ENCODE data around the gene MAMSTR.

The MAMSTR gene

DNA sequence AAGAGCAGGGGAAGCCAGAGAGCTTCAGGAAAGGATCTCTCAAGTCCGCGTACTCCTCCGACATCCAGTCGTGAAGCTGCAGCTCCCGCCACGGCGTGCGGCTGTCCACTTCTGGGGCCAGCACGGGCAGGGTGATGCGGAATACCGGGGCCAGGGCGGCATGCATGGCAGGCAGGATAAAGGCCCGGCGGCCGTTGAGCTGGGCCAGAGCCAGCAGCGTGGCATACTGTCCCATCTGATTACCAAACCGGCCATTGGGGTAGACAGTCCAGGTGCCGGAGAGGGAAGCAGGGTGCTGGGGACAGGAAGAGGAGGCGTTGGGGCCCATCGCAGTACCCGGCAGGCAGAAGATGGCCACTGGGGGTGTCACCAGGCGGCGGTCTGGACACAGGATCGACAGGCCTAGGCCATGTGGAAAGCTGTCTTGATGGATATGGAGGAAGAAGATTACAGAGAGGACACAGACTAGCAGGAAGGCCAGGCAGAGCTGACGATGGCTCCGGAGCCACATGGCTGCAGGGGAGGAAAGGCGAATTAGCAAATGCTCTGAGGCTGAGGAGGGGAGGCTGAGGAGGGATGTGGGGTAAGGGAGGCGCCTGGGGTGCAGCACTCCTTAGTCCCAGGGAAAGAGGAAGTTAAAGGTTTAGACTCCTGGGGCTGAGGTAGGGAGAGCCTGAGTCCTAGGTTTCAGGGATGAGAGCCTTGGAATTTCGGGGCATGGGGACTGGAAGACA is 31.4 kb upstream of the MAMSTR start:
- TF ChIP-seq, protein P1, sequence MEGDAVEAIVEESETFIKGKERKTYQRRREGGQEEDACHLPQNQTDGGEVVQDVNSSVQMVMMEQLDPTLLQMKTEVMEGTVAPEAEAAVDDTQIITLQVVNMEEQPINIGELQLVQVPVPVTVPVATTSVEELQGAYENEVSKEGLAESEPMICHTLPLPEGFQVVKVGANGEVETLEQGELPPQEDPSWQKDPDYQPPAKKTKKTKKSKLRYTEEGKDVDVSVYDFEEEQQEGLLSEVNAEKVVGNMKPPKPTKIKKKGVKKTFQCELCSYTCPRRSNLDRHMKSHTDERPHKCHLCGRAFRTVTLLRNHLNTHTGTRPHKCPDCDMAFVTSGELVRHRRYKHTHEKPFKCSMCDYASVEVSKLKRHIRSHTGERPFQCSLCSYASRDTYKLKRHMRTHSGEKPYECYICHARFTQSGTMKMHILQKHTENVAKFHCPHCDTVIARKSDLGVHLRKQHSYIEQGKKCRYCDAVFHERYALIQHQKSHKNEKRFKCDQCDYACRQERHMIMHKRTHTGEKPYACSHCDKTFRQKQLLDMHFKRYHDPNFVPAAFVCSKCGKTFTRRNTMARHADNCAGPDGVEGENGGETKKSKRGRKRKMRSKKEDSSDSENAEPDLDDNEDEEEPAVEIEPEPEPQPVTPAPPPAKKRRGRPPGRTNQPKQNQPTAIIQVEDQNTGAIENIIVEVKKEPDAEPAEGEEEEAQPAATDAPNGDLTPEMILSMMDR (IDR thresholded peaks at IDR 0.05; ENCODE audit: low read length, missing control alignments), result no peak
- H3K4me3 ChIP-seq (replicated peaks; ENCODE audit: low read depth, low read length), result no peak overlapping the region
- DNase-seq (ENCODE audit: low read depth), result no peak

DNA sequence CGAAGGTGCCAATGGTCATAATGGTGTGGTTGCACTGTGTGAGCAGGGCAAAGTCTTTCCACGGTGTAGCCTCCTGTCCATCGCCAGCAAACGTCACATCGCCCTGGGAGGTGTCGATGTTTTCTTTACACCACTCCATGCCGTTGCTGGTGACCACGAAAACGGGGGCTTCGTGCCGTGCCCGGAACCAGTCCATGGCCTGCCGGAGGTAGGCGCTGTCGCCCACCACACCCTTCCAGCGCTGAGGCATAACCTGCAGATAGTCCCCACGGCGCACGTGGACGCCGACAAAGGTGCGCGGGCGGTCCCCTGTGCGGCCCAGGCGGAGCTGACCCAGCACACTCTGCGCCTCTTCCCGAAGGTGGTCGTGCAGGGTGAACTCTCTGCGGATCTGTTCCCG is 30.8 kb upstream of the MAMSTR start:
- H3K4me3 ChIP-seq (replicated peaks; ENCODE audit: low read depth, low read length), result no peak overlapping the region
- DNase-seq (ENCODE audit: low read depth), result no peak
- TF ChIP-seq, protein P1 (IDR thresholded peaks at IDR 0.05; ENCODE audit: low read length, missing control alignments), result no peak

DNA sequence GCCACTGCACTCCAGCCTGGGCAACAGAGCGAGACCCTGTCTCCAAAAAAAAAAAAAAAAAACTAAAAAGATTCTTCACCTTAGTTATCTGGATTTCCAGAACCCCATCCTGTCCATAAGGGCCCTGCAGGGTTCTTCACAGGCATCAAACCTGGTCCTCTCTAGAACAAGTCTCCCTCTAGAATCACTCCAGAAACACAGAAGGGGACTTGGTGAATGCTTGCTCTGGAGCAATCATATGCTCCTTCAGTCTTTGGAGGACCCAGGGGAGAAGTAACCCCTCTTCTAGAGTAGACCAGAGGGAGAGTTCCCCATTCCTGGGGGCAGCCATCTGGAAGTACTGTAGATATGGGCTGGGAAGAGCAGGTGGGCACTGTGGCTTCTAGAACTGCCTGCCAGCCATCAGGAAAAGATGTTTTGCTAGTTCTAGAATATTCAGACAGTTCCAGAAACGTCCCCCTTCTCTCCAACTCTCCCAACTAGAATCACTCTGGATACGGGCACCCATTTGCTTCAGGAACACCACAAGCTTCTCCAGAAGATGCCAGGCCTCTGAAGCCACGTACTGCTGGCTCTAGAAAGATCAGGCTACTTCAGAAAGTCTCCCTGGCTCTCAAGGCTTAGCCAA is 30.2 kb upstream of the MAMSTR start:
- no peak for DNase-seq (ENCODE audit: low read depth)
- TF ChIP-seq, protein P1 (IDR thresholded peaks at IDR 0.05; ENCODE audit: low read length, missing control alignments), result no peak
- no peak overlapping the region for H3K4me3 ChIP-seq (replicated peaks; ENCODE audit: low read depth, low read length)

DNA sequence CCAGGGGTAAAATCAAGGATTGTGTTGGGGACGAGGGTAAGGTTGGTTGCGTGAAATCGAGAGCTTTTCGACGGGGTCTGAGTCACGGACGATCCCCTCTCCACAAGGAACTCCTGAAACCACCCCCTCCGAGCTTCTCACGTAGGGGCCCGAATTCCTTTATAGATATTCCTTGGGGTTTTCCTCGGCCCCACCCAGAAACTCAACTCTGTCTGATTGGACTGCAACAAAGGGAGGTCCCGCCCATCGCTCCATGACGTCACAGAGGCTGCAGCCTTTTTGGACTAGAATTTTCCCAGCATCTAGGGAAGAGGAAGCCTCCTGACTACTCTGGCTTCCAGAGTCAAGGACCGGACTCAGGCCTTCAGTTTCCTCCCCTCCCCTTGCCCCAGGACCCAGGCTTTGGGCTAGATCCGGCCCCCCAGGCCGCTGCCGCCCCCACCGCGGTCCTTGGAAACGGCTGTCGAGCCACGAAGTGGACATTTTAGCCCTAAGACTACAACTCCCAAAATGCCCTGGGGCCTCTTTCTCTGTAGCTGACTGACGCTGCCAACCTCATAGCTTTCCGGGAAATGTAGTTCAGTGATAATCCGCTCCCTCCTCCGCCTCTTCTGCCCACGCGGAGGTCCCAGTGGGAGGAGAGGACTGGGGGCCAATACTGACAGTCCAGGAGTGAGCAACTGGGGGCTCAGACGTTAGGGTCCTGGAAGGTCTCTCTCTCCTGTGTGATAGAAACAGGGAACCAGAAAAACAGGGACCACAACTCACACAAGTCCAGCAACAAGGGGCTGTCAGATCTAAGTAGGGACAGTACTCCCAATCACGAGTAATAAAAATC is 27.4 kb upstream of the MAMSTR start, which contains the start of gene IZUMO1:
Gene IZUMO1 (minus strand): TSS at position 172 of the 838 bp plus-strand sequence. CDS start 1,050 bp downstream, outside the sequence.
- TF ChIP-seq, protein P1 (IDR thresholded peaks at IDR 0.05; ENCODE audit: low read length, missing control alignments), result no peak
- peak within 1 kb of the TSS; percentile 52 for H3K4me3 ChIP-seq (replicated peaks; ENCODE audit: low read depth, low read length)

DNA sequence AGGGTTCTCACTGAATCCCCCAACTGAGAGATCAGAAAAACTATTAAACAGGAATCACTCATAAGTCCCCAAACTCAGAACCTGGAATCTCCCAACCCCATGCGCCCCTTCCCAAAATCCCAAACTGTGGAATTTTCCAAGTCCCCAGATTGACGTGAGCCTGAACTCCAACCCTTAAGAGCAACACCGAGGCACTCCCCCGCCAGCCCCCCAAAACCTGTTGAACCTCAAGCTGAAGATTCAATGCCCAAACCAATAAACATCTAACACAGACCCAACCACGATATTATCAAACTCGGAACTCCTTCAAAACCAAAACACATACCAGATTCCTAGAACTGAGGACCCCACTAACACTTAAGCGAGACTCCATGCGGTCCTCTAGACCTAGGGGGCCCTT is 26.6 kb upstream of the MAMSTR start:
- DNase-seq (ENCODE audit: low read depth), result no peak
- H3K4me3 ChIP-seq (replicated peaks; ENCODE audit: low read depth, low read length), result no peak overlapping the region
- TF ChIP-seq, protein P1 (IDR thresholded peaks at IDR 0.05; ENCODE audit: low read length, missing control alignments), result no peak

More for the DNA sequence above, 27.4 kb upstream of the MAMSTR start, which contains the start of gene IZUMO1:
- peak; percentile 95 for DNase-seq (ENCODE audit: low read depth)

DNA sequence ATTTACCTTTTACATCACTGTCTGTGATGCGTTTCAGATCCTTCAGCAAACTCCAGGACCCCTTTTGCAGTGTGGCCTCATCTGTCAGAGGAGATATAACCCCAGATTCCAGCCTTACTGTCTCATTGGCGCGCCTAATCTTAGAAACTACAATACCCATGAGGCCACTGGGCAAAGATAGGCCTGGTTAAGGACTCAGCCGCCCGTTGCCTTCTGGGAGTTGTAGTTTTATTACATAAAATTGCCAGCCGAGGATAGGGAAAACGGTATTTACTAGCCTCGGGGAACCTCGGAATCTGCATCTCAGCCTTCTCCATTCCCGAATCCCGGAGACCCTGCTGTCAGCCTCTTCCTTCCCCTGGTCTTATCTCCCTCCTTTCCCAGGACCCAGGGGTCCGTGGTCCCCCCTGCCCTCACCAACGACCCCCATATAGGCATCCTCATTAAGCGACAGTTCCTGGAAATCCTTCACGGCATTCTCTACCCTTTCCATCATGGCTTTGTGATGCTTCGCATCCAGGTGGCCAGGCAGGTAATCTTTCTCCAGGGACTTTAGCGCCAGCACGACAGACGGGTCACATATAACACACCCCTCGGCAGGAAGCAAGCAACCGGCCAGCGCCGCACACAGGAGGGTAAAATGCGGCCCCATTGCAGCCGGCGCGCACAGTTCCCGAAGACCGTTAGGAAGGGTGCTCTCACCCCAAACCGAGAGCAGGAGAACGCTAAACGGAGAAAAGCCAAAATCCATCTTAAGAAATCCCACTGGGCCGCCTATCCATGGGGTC is 25.9 kb upstream of the MAMSTR start:
- H3K4me3 ChIP-seq (replicated peaks; ENCODE audit: low read depth, low read length), result no peak overlapping the region
- peak; percentile 72 for DNase-seq (ENCODE audit: low read depth)
- TF ChIP-seq, protein P1 (IDR thresholded peaks at IDR 0.05; ENCODE audit: low read length, missing control alignments), result no peak

Measured in fibroblast of pulmonary artery (primary cell).